Lung microvascular endothelial cell (primary cell): ENCODE results near the gene GADD45B. TPM values are rescaled to one million over a fixed set of nuclear protein-coding genes. Genes with fewer than 3 reads are reported as not detected.
A peak's percentile ranks its signal among the peaks of the same experiment; 100 is the strongest.

Experiments used
- DNase-seq, 2 donors: peaks; one replicate each; pipeline versions ENCODE4 v3.0.0 to v3.0.0-alpha.2; 2010; ENCODE audit warnings: low read depth in 2 of 2
- total RNA-seq: library from RNA; depleted of rRNA; stranded (reverse); fragments of >200 nt; gene quantifications from 2 replicates; pipeline ENCODE4 v1.2.1, GENCODE V29; 2014

The GADD45B gene
- 49.5 and 175 TPM in 2 replicates for total RNA-seq

GRCh38 chr19:2475702-2476450, at the start of gene GADD45B:
GADD45B (plus strand) TSS chr19:2476127; CDS start chr19:2476359, 232 bp downstream.
- DNase-seq: peak; percentile 98 to 99

- peak; percentile 52 to 68 for DNase-seq
Observed at GRCh38 chr19:2426611-2427428, 49.1 kb upstream of the GADD45B start.

- DNase-seq: peak; percentile 97 to 98
Observed at GRCh38 chr19:2427429-2428320, 48.3 kb upstream of the GADD45B start, which contains the start of gene TIMM13. TIMM13 (minus strand) TSS chr19:2427586; CDS start chr19:2427533, 53 bp downstream.

GRCh38 chr19:2428321-2428690, 47.6 kb upstream of the GADD45B start:
- peak; percentile 28 to 32 for DNase-seq

GRCh38 chr19:2428756-2429711, 46.9 kb upstream of the GADD45B start:
- no peak for DNase-seq

GRCh38 chr19:2429917-2430535, 45.9 kb upstream of the GADD45B start:
- DNase-seq: no peak

GRCh38 chr19:2431318-2432055, 44.4 kb upstream of the GADD45B start:
- DNase-seq: no peak

GRCh38 chr19:2432131-2432848, 43.6 kb upstream of the GADD45B start:
- DNase-seq: no peak

- DNase-seq: no peak
Observed at GRCh38 chr19:2433854-2434253, 42.1 kb upstream of the GADD45B start.

GRCh38 chr19:2434267-2434666, 41.7 kb upstream of the GADD45B start:
- DNase-seq: no peak

- no peak for DNase-seq
Observed at GRCh38 chr19:2434721-2435265, 41.1 kb upstream of the GADD45B start.

- DNase-seq: no peak
Observed at GRCh38 chr19:2436384-2436783, 39.5 kb upstream of the GADD45B start.

GRCh38 chr19:2436926-2437325, 39.0 kb upstream of the GADD45B start:
- DNase-seq: no peak

- no peak for DNase-seq
Observed at GRCh38 chr19:2438178-2438577, 37.7 kb upstream of the GADD45B start.

- DNase-seq: no peak
Observed at GRCh38 chr19:2440515-2440914, 35.4 kb upstream of the GADD45B start.

GRCh38 chr19:2441096-2441752, 34.7 kb upstream of the GADD45B start:
- no peak for DNase-seq

GRCh38 chr19:2443116-2443784, 32.7 kb upstream of the GADD45B start:
- DNase-seq: no peak
